ENCODE results near the gene TPSAB1.

Gene TPSAB1

DNA sequence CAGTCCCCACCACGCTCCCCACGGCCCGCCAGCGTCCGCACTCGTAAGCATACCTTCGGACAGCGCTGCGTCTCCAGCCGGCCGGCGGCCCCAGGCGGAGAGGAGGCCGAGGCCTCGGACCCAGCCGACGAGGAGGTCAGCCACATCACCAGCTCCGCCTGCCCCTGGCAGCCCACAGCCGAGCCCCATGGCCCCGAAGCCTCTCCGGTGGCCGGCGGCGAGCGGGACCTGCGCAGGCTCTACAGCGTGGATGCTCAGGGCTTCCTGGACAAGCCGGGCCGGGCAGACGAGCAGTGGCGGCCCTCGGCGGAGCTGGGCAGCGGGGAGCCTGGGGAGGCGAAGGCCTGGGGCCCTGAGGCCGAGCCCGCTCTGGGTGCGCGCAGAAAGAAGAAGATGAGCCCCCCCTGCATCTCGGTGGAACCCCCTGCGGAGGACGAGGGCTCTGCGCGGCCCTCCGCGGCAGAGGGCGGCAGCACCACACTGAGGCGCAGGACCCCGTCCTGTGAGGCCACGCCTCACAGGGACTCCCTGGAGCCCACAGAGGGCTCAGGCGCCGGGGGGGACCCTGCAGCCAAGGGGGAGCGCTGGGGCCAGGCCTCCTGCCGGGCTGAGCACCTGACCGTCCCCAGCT, 20.3 kb upstream of the TPSAB1 start:
- TF ChIP-seq, protein P1, sequence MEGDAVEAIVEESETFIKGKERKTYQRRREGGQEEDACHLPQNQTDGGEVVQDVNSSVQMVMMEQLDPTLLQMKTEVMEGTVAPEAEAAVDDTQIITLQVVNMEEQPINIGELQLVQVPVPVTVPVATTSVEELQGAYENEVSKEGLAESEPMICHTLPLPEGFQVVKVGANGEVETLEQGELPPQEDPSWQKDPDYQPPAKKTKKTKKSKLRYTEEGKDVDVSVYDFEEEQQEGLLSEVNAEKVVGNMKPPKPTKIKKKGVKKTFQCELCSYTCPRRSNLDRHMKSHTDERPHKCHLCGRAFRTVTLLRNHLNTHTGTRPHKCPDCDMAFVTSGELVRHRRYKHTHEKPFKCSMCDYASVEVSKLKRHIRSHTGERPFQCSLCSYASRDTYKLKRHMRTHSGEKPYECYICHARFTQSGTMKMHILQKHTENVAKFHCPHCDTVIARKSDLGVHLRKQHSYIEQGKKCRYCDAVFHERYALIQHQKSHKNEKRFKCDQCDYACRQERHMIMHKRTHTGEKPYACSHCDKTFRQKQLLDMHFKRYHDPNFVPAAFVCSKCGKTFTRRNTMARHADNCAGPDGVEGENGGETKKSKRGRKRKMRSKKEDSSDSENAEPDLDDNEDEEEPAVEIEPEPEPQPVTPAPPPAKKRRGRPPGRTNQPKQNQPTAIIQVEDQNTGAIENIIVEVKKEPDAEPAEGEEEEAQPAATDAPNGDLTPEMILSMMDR (IDR thresholded peaks at IDR 0.05): no peak
- H3K36me3 ChIP-seq: no peaks in the 10 kb centered on the region
- no peaks in the 10 kb centered on the region for H3K27me3 ChIP-seq
- H3K9me3 ChIP-seq: no peaks in the 10 kb centered on the region
- H3K4me1 ChIP-seq (ENCODE audit: control insufficient read depth in 1 of 2, insufficient read depth in 1 of 2, low read depth in 1 of 2, low read length in 1 of 2): no peaks in the 10 kb centered on the region
- H3K27ac ChIP-seq: no peak overlapping the region
- H3K4me3 ChIP-seq (ENCODE audit: low read depth in 1 of 2, low read length in 1 of 2): no peak overlapping the region

DNA sequence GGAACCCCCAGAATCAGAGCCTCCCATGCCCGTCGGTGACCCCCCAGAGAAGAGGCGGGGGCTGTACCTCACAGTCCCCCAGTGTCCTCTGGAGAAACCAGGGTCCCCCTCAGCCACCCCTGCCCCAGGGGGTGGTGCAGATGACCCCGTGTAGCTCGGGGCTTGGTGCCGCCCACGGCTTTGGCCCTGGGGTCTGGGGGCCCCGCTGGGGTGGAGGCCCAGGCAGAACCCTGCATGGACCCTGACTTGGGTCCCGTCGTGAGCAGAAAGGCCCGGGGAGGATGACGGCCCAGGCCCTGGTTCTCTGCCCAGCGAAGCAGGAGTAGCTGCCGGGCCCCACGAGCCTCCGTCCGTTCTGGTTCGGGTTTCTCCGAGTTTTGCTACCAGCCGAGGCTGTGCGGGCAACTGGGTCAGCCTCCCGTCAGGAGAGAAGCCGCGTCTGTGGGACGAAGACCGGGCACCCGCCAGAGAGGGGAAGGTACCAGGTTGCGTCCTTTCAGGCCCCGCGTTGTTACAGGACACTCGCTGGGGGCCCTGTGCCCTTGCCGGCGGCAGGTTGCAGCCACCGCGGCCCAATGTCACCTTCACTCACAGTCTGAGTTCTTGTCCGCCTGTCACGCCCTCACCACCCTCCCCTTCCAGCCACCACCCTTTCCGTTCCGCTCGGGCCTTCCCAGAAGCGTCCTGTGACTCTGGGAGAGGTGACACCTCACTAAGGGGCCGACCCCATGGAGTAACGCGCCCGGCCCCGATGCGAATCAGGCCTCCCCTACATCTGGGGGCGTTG, 19.5 kb upstream of the TPSAB1 start:
- Histone ChIP-seq H3K4me3 (ENCODE audit: low read depth in 1 of 2, low read length in 1 of 2) (no peak overlapping the region), H3K27me3 (no peaks in the 10 kb centered on the region), H3K27ac (no peak overlapping the region), H3K4me1 (ENCODE audit: control insufficient read depth in 1 of 2, insufficient read depth in 1 of 2, low read depth in 1 of 2, low read length in 1 of 2) (no peaks in the 10 kb centered on the region), H3K9me3 (no peaks in the 10 kb centered on the region), H3K36me3 (no peaks in the 10 kb centered on the region)
- TF ChIP-seq, protein P1 (IDR thresholded peaks at IDR 0.05): no peak

DNA sequence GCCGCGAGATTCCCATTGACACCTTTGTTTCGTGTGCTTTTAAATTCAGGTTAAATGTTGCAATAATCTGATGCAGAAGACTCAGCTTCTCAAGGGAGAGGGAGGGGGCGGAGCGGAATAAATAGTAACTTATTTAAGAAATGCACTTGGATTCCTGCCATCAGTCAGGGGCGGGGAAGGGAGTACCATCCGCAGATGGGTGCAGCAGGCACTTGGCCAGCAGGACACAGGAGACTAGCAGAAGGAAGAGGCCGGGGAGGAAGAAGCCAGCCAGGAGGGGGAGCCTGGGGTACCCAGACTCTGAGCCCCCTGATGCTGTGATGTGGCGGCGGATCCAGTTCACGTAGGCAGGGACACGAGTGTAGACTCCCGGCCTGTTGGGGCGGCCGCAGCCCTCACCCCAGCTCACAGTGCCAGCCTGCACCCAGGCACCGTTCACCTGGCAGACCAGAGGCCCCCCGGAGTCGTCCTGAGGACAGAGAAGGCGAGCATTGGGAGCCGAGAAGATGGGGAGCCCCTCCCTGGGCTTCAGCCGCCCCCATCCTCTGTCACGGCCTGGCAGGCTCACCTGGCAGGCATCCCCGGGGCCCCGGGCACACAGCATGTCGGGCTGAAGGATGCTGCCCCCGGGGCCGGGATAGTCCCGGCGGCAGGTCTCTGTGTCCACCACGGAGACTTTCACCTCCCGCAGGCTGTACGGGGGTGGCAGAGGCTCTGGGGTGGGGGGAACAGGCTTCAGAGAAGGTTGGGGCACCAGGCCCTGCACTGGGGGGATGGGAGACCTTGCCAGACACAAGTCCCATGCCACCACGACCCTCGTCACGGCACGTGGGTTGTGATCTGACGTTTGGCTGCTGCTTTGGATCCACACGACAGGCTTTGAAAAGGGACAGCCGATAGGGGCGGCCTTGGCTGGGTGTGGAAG, 18.6 kb upstream of the TPSAB1 start:
- H3K27ac ChIP-seq: no peak overlapping the region
- H3K36me3 ChIP-seq: no peaks in the 10 kb centered on the region
- no peaks in the 10 kb centered on the region for H3K4me1 ChIP-seq (ENCODE audit: control insufficient read depth in 1 of 2, insufficient read depth in 1 of 2, low read depth in 1 of 2, low read length in 1 of 2)
- TF ChIP-seq, protein P1 (IDR thresholded peaks at IDR 0.05): no peak
- no peaks in the 10 kb centered on the region for H3K9me3 ChIP-seq
- H3K27me3 ChIP-seq: no peaks in the 10 kb centered on the region
- no peak overlapping the region for H3K4me3 ChIP-seq (ENCODE audit: low read depth in 1 of 2, low read length in 1 of 2)

DNA sequence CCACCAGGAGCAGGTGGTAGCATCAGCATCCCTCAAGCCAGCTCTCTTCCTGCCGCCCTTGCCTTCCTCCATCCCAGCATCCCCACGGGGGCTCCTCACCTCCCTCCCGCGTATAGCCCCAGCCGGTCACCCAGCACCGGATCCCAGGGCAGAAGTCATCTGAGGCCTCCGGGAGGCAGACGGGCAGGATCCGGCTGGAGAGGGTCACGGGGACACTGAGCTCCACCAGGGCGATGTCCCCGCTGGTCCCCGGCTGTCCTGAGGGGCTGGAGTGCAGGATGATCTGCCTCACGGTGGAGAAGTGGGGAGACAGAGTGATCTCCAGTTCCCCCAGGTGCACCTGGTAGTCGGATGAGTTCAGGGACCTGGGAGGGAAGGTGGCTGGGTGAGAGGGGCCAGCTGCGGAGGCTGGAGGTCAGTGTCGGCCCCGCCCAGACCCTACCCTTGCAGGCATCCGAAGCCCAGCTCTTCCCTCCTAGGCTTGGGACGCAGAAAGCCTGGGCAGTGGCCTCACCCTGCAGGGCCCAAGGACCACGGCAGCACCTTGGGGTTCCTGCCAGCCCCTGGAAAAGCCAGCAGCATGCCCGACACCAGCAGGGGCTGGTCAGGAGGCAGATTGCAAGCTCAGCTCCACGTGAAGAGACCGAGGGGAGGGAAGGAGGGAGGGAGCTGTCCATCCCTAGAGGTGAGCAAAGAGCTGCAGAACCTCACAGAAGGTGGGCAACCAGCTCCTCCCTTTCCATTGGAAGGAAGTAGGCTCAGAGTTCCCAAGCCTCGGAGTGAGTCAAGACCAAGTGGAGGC, 17.8 kb upstream of the TPSAB1 start:
- H3K27ac ChIP-seq: no peak overlapping the region
- H3K36me3 ChIP-seq: no peaks in the 10 kb centered on the region
- H3K27me3 ChIP-seq: no peaks in the 10 kb centered on the region

More for the DNA sequence above, 17.8 kb upstream of the TPSAB1 start:
- Histone ChIP-seq H3K9me3 (no peaks in the 10 kb centered on the region), H3K4me1 (ENCODE audit: control insufficient read depth in 1 of 2, insufficient read depth in 1 of 2, low read depth in 1 of 2, low read length in 1 of 2) (no peaks in the 10 kb centered on the region), H3K4me3 (ENCODE audit: low read depth in 1 of 2, low read length in 1 of 2) (no peak overlapping the region)
- TF ChIP-seq, protein P1 (IDR thresholded peaks at IDR 0.05): no peak
